Left kidney (tissue), 2 donors: Measurements from ENCODE around the gene AOAH. TPM values are rescaled to one million over a fixed set of nuclear protein-coding genes. Genes with fewer than 3 reads are reported as not detected.
"Not testable (repeated sequence)": the region's sequence is repeated elsewhere in the genome, so short reads cannot be mapped to it uniquely, and the experiment has no call there.

Source experiments
- DNase-seq: peaks from one replicate; pipeline ENCODE4 v3.0.0-alpha.2; 2013
- polyA plus RNA-seq: library from polyadenylated mRNA; unstranded; fragments of 120-200 nt; gene quantifications from one replicate; pipeline ENCODE4 v1.2.1, GENCODE V29; 2013; ENCODE audit not compliant: insufficient read length

The AOAH gene
- polyA plus RNA-seq, 1 donor = 1.7 TPM

- DNase-seq = no peak
Observed at GRCh38 chr7:36736899-36737211, 12.6 kb upstream of the AOAH start.

- no peak for DNase-seq
Observed at GRCh38 chr7:36736090-36736898, 12.0 kb upstream of the AOAH start.

GRCh38 chr7:36735172-36735571, 10.9 kb upstream of the AOAH start:
- no peak for DNase-seq

GRCh38 chr7:36734731-36735130, 10.4 kb upstream of the AOAH start:
- no peak for DNase-seq

GRCh38 chr7:36733411-36733810, 9.1 kb upstream of the AOAH start:
- DNase-seq = no peak

- DNase-seq = no peak
Observed at GRCh38 chr7:36732806-36733205, 8.5 kb upstream of the AOAH start.

- no peak for DNase-seq
Observed at GRCh38 chr7:36730046-36730445, 5.8 kb upstream of the AOAH start.

GRCh38 chr7:36728143-36728542, 3.8 kb upstream of the AOAH start:
- DNase-seq = no peak

- DNase-seq = no peak
Observed at GRCh38 chr7:36726806-36727503, 2.7 kb upstream of the AOAH start.

GRCh38 chr7:36726311-36726710, 2.0 kb upstream of the AOAH start:
- no peak for DNase-seq

- no peak for DNase-seq
Observed at GRCh38 chr7:36724996-36725395, 702 bp upstream of the AOAH start.

- DNase-seq = no peak
Observed at GRCh38 chr7:36723291-36723690, 1.0 kb downstream of the AOAH start.

- no peak for DNase-seq
Observed at GRCh38 chr7:36719083-36719632, 5.1 kb downstream of the AOAH start.

- DNase-seq = no peak
Observed at GRCh38 chr7:36717586-36717985, 6.7 kb downstream of the AOAH start.

GRCh38 chr7:36716802-36717201, 7.5 kb downstream of the AOAH start:
- DNase-seq = not testable (repeated sequence)

GRCh38 chr7:36712015-36712414, 12.3 kb downstream of the AOAH start:
- no peak for DNase-seq

- DNase-seq = no peak
Observed at GRCh38 chr7:36711256-36711655, 13.0 kb downstream of the AOAH start.

GRCh38 chr7:36710186-36710791, 14.0 kb downstream of the AOAH start:
- DNase-seq = no peak

- DNase-seq = no peak
Observed at GRCh38 chr7:36708767-36709166, 15.5 kb downstream of the AOAH start.

GRCh38 chr7:36707898-36708297, 16.4 kb downstream of the AOAH start:
- no peak for DNase-seq

- no peak for DNase-seq
Observed at GRCh38 chr7:36707465-36707864, 16.8 kb downstream of the AOAH start.

- not testable (repeated sequence) for DNase-seq
Observed at GRCh38 chr7:36703860-36704259, 20.4 kb downstream of the AOAH start.

GRCh38 chr7:36692456-36692855, 31.8 kb downstream of the AOAH start:
- no peak for DNase-seq
